Uterus (tissue), 4 donors: ENCODE results near the gene RPL3. TPM values are rescaled to one million over a fixed set of nuclear protein-coding genes. Genes with fewer than 3 reads are reported as not detected.

ENCODE experiments used
- DNase-seq, 2 donors: peaks; one replicate each; pipeline ENCODE4 v3.0.0-alpha.2; 2019 to 2020
- H3K27ac ChIP-seq, 2 donors: fragments of 200-600 bp; sonication (generic); 1 replicate in 1 of 2; 2 replicates in 1 of 2; pipeline ENCODE4 v1.5.1; 2016 to 2018
- H3K27me3 ChIP-seq, 2 donors: fragments of 200-600 bp; sonication (generic); one replicate each; pipeline ENCODE4 v1.5.1; 2018 to 2019; ENCODE audit warnings: control low read depth in 1 of 2
- H3K36me3 ChIP-seq, 2 donors: fragments of 200-600 bp; sonication (generic); one replicate each; pipeline ENCODE4 v1.5.1; 2019; ENCODE audit warnings: control low read depth in 1 of 2
- H3K4me1 ChIP-seq, 2 donors: fragments of 200-600 bp; sonication (generic); one replicate each; pipeline ENCODE4 v1.5.1; 2018 to 2019; ENCODE audit warnings: control low read depth in 1 of 2
- H3K4me3 ChIP-seq, 2 donors: fragments of 200-600 bp; sonication (generic); 1 replicate in 1 of 2; 2 replicates in 1 of 2; pipeline ENCODE4 v1.5.1; 2018 to 2019; ENCODE audit warnings: mild to moderate bottlenecking in 1 of 2
- H3K9me3 ChIP-seq, 2 donors: fragments of 200-600 bp; sonication (generic); one replicate each; pipeline ENCODE4 v1.5.1; 2019; ENCODE audit warnings: control low read depth in 1 of 2
- POLR2A ChIP-seq, 2 donors: fragments of 450-650 bp; IDR thresholded peaks; one replicate each; pipeline ENCODE4 v1.6.1; 2016; ENCODE audit warnings: antibody characterized with exemption in 2 of 2, mild to moderate bottlenecking in 1 of 2, moderate library complexity in 1 of 2
- intact Hi-C: fragments of 100-400 bp; cut with DNase I; formaldehyde crosslinking; loops from one replicate; pipeline ENCODE4 v1.15.1; 2023; ENCODE audit warnings: low total_unique reads
- total RNA-seq, 4 donors: library from RNA; depleted of rRNA in 3 of 4; stranded (reverse); fragments of >200 nt in 3 of 4; gene quantifications; one replicate each; pipeline versions ENCODE4 v1.1.0 to v1.2.4, GENCODE V29; 2014 to 2023
- TF ChIP-seq, protein P1 (sequence below), 4 experiments: fragments of 200-600 bp in 2 of 4; fragments of 450-650 bp in 2 of 4; sonication (generic) in 2 of 4; IDR thresholded peaks; one replicate each; pipeline ENCODE4 v1.5.1; 2016 to 2019; ENCODE audit warnings: antibody characterized with exemption in 4 of 4, mild to moderate bottlenecking in 2 of 4, moderate library complexity in 1 of 4
- donor health status: DM: yes; HTN: yes; CAD: no.

Gene RPL3
- total RNA-seq, 4 donors from 2014 or later = 1,498 to 2,840 (median 2,333) TPM

DNA sequence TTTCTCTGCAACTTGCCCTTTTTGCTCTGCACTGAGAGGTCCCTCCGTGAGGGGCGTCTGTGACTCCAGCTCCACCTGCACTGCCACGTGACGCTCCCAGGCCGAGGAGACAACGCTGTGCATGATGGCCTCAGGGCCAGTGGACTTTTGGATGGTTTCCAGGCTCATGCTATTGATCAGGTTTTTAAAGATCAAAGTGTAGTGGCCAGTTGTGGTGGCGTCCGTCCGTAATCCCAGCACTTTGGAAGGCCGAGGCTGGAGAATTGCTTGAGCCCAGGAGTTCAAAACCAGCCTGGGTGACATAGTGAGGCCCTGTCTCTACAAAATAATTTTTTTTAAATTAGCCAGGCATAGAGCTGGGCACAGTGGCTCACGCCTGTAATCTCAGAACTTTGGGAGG is 16.1 kb downstream of the RPL3 start:
- TF ChIP-seq, protein P1, sequence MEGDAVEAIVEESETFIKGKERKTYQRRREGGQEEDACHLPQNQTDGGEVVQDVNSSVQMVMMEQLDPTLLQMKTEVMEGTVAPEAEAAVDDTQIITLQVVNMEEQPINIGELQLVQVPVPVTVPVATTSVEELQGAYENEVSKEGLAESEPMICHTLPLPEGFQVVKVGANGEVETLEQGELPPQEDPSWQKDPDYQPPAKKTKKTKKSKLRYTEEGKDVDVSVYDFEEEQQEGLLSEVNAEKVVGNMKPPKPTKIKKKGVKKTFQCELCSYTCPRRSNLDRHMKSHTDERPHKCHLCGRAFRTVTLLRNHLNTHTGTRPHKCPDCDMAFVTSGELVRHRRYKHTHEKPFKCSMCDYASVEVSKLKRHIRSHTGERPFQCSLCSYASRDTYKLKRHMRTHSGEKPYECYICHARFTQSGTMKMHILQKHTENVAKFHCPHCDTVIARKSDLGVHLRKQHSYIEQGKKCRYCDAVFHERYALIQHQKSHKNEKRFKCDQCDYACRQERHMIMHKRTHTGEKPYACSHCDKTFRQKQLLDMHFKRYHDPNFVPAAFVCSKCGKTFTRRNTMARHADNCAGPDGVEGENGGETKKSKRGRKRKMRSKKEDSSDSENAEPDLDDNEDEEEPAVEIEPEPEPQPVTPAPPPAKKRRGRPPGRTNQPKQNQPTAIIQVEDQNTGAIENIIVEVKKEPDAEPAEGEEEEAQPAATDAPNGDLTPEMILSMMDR (IDR thresholded peaks at IDR 0.05) = no peak
- no peak for TF ChIP-seq POLR2A (IDR thresholded peaks at IDR 0.05)
- Histone ChIP-seq H3K27ac (no peak overlapping the region), H3K9me3 (no peaks in the 10 kb centered on the region), H3K27me3 (no peaks in the 10 kb centered on the region), H3K36me3 (no peaks in the 10 kb centered on the region), H3K4me3 (no peak overlapping the region), H3K4me1 (peaks cover 0 to 15% of the 10 kb centered on the region in 2 donors)
- intact Hi-C loops = no loop called here
- no peak for DNase-seq

DNA sequence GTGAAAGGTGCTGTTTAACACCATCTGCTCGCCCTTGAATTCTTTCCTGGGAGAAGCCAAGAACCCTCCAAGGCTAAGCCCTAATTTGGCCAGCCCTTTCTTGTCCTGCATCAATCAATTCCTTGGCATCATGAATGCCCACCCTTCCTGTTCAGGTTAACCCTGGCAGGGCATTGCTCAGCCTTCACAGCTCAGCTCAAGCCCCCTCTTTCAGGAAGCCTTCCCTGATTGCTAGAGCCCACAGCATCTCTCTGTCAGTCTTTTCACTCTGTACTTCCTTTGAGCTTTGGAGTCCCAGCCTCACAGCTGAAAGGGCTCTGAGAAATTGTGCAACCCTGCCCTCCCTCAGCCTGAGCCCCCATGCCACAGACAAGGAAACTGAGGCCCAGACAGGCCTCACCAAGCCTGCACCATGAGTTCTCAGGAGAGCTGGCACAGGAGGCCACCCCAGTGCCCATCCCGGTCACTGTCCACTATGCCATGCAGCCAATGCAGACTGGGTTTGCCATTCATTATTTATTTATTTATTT is 16.9 kb downstream of the RPL3 start:
- Histone ChIP-seq H3K9me3 (no peaks in the 10 kb centered on the region), H3K27me3 (no peaks in the 10 kb centered on the region), H3K4me3 (no peak overlapping the region), H3K27ac (no peak overlapping the region), H3K36me3 (no peaks in the 10 kb centered on the region), H3K4me1 (peaks cover 0 to 19% of the 10 kb centered on the region in 2 donors)
- intact Hi-C loops = no loop called here
- DNase-seq = no peak
- TF ChIP-seq, protein P1 (IDR thresholded peaks at IDR 0.05) = no peak
- no peak for TF ChIP-seq POLR2A (IDR thresholded peaks at IDR 0.05)

DNA sequence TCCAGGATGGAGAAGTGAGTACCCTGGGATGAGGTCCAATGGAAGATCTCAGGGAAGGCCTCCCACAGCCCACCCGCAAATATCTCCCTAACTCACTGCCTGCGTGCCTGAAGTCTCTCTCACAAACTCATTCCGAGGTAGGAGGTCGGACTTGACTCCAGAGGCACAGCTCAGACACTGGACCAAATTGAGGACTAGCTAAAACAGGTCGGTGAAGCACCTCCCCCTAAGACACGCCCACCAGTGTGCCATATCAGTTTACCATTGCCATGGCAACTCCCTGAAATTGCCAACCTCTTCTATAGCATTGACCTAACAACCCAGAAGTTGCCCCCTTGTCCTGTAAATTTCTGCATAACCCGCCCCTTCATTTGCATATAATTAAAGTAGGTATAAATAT is 17.5 kb downstream of the RPL3 start:
- H3K4me1 ChIP-seq = peaks cover 0 to 25% of the 10 kb centered on the region in 2 donors
- H3K27me3 ChIP-seq = no peaks in the 10 kb centered on the region
- no peak overlapping the region for H3K27ac ChIP-seq
- H3K4me3 ChIP-seq = no peak overlapping the region
- TF ChIP-seq POLR2A (IDR thresholded peaks at IDR 0.05) = no peak
- TF ChIP-seq, protein P1 (IDR thresholded peaks at IDR 0.05) = no peak
- intact Hi-C loops = no loop called here
- no peaks in the 10 kb centered on the region for H3K36me3 ChIP-seq
- no peak for DNase-seq
- no peaks in the 10 kb centered on the region for H3K9me3 ChIP-seq

DNA sequence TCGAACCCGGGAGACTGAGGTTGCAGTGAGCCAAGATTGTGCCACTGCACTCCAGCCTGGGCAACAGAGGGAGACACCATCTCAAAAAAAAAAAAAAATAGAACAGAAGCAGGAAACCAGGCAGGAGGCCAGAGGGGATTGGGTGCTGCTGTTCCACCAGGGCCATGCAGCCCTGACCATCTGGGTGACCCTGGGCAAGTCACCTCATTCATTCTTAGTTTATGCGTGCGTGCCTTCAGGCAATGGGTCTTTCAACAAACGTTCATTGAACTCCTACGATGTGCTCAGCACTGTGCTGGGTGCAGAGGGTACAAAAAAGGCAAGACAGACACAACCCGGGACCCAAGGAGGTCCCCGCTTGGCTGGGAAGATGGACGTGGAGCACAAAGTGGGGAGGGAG is 18.3 kb downstream of the RPL3 start:
- no peak for TF ChIP-seq POLR2A (IDR thresholded peaks at IDR 0.05)
- TF ChIP-seq, protein P1 (IDR thresholded peaks at IDR 0.05) = no peak
- Histone ChIP-seq H3K27ac (no peak overlapping the region), H3K4me1 (peaks cover 0 to 26% of the 10 kb centered on the region in 2 donors), H3K36me3 (no peaks in the 10 kb centered on the region), H3K27me3 (no peaks in the 10 kb centered on the region), H3K4me3 (no peak overlapping the region), H3K9me3 (no peaks in the 10 kb centered on the region)
- DNase-seq = no peak
- intact Hi-C loops = no loop called here

DNA sequence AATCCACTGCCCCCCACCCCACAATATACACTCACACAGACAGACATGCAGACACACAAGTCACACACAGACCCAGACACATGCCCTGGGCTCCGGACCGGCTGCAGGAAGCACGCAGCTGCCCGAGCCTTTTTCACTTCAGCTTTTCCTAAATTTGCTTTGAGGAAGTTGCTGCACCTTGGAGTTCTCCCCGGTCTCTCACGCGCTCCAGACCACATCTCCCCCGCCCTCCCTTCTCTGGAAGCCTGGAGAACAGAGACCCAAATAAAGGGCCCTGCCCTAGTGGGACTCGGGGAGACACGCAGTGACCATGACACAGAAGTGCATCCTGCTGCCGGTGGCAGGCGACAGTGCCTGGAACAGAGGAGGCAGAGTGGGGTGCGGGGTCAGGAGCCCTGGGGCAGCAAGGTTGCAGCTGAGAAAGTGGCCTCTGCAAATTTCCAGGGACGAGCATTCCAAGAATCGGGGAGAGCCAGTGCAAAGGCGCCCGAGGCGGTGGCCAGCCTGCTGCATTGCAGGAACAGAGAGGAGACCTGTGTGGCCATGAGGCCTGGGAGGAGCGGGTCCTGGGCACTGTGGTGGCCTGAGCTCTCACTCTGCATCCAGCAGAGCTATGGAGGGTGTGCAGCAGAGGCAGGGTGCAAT is 19.1 kb downstream of the RPL3 start:
- intact Hi-C loops = no loop called here
- Histone ChIP-seq H3K36me3 (no peaks in the 10 kb centered on the region), H3K9me3 (no peaks in the 10 kb centered on the region), H3K27ac (peak overlapping the region in 1 of 2 donors; percentile 40), H3K4me1 (peaks cover 0 to 26% of the 10 kb centered on the region in 2 donors), H3K4me3 (no peak overlapping the region), H3K27me3 (no peaks in the 10 kb centered on the region)
- TF ChIP-seq, protein P1 (IDR thresholded peaks at IDR 0.05) = no peak
- no peak for TF ChIP-seq POLR2A (IDR thresholded peaks at IDR 0.05)
- no peak for DNase-seq
